ENCODE data around the gene COL15A1.
A peak's percentile ranks its signal among the peaks of the same experiment; 100 is the strongest.
"Not testable (repeated sequence)": the region's sequence is repeated elsewhere in the genome, so short reads cannot be mapped to it uniquely, and the experiment has no call there.

The COL15A1 gene

DNA sequence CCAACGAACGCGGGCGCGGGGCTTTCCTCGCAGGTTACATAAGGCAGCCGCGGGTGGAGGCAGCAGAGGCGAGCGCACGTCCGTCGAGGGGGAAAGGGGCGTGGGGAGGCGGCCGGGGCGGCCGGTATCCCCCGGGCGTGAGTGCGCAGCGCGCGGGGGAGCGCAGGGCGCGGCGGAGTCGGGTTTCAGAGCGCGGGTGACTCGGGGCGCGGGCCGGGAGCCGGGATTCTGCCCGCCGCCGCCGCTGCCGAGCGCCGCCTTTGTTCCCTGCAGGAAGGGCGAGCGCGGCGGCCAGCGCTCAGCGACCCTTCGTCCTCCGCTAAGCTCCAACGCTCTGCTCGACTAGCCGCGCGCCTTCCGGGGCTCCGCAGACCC is at the start of gene COL15A1:
TSS of gene COL15A1 (plus strand) at position 226 of the 375 bp plus-strand sequence. CDS start 155 bp downstream, outside the sequence.
- H3K4me1 ChIP-seq = no peaks in the 10 kb centered on the region
- H4K20me1 ChIP-seq = no peaks in the 10 kb centered on the region
- H3K27me3 ChIP-seq = no peaks in the 10 kb centered on the region
- TF ChIP-seq Cebpa-rat (IDR thresholded peaks at IDR 0.05) = no peak
- H3K4me3 ChIP-seq = no peak within 1 kb of the TSS
- no peak within 1 kb of the TSS for H3K27ac ChIP-seq
- H3K36me3 ChIP-seq = no peaks in the 10 kb centered on the region
- peaks cover 13% of the 10 kb centered on the region for H3K9me3 ChIP-seq
- no peak within 1 kb of the TSS for H3K9ac ChIP-seq
- H3K4me2 ChIP-seq = no peak within 1 kb of the TSS

DNA sequence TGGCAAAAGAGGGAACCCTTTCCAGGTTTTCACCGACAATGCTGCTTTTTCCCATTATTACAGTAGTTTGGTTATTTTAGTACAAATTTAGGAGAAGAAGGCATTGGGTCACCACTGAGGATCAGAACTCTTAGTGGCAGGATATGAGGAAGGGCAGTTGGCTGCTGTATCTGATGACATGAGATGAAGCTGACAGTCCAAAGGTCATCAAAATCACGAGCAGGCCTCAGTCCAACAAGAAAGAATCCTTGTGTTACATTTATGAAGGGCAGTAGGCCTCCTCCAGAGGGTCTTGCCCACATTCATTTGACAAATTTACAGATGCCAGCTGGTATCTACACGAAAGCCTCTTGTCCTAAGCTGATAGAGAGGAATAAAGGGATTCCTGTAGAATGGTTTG is 49.5 kb upstream of the COL15A1 start:
- no peak overlapping the region for H3K4me3 ChIP-seq
- H3K36me3 ChIP-seq = no peaks in the 10 kb centered on the region
- H3K9me3 ChIP-seq = peaks cover 12% of the 10 kb centered on the region; the same call in 1 of the 2 replicates
- no peaks in the 10 kb centered on the region for H3K27me3 ChIP-seq
- no peak for TF ChIP-seq Cebpa-rat (IDR thresholded peaks at IDR 0.05)
- no peak overlapping the region for H3K27ac ChIP-seq
- no peak overlapping the region for H3K9ac ChIP-seq
- no peaks in the 10 kb centered on the region for H4K20me1 ChIP-seq
- no peak overlapping the region for H3K4me2 ChIP-seq
- peaks cover 12% of the 10 kb centered on the region for H3K4me1 ChIP-seq

DNA sequence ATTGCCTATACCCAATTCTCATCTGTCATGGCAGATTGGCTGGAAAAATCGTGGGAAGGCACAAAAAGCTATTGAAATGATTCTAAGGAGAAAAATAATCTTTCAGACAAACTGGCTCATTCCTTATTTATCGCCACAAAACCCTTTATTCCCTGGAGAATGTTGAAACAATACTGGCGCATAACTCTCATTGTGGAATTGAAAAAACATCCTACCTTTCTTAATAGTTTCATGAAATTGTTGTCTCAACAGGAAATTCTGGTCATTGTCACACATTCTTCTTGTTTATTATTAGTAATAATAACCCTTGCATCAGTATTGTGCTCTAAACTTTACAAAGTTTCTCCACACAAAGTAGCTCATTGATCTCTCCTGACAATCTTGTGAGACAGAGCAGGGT is 48.9 kb upstream of the COL15A1 start:
- TF ChIP-seq Cebpa-rat (IDR thresholded peaks at IDR 0.05) = no peak
- H3K9me3 ChIP-seq = peaks cover 12% of the 10 kb centered on the region; the same call in 1 of the 2 replicates
- no peak overlapping the region for H3K4me3 ChIP-seq
- no peaks in the 10 kb centered on the region for H3K27me3 ChIP-seq
- H3K9ac ChIP-seq = no peak overlapping the region
- no peaks in the 10 kb centered on the region for H3K36me3 ChIP-seq
- no peak overlapping the region for H3K4me2 ChIP-seq
- no peaks in the 10 kb centered on the region for H4K20me1 ChIP-seq
- peaks cover 18% of the 10 kb centered on the region for H3K4me1 ChIP-seq
- H3K27ac ChIP-seq = no peak overlapping the region

DNA sequence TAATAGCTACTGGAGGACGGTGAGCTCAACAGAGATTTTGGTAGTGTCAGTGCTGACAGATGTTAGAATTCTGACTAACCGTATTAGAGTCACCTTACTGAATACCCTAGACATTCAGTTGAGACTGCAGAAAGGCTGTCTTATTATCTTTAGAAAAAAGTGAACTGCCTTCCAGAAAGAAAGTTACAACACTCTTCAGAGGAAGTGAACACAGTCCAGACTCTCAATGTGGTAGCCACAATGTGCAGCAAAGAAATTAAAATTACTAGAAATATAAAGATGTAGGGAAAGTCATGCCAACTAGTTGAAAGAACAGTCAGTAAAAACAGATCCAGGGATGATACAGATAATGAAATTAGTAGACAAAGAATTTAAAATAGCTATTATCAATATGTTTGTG is 47.1 kb upstream of the COL15A1 start:
- Histone ChIP-seq H3K4me2 (no peak overlapping the region), H3K27ac (no peak overlapping the region), H3K9ac (no peak overlapping the region), H3K4me1 (peaks cover 22% of the 10 kb centered on the region), H4K20me1 (no peaks in the 10 kb centered on the region), H3K27me3 (no peaks in the 10 kb centered on the region), H3K4me3 (no peak overlapping the region), H3K9me3 (peaks cover 12% of the 10 kb centered on the region; the same call in 1 of the 2 replicates), H3K36me3 (no peaks in the 10 kb centered on the region)
- TF ChIP-seq Cebpa-rat (IDR thresholded peaks at IDR 0.05) = no peak

DNA sequence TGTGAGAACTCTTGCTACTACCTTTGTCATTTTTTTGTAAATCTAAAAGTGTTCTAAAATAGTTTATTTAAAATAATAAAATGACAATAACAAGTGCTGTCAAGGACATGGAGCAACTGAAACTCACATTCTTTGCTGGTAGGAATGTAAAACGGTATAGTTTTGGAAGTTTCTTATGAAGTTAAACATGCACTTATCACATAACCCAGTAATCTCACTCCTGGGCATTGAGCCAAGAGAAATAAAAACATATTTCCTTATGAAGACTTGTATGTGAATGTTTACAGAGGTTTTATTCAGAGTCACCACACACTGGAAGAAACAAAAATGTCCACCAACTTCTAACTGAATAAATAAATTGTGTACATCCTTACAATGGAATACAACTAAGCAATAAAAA is 46.0 kb upstream of the COL15A1 start:
- Histone ChIP-seq H3K4me3 (no peak overlapping the region), H3K27me3 (no peaks in the 10 kb centered on the region), H3K9ac (no peak overlapping the region), H3K4me2 (no peak overlapping the region), H3K36me3 (no peaks in the 10 kb centered on the region), H3K4me1 (peaks cover 22% of the 10 kb centered on the region), H3K9me3 (peaks cover 12% of the 10 kb centered on the region; the same call in 1 of the 2 replicates), H4K20me1 (no peaks in the 10 kb centered on the region), H3K27ac (no peak overlapping the region)
- TF ChIP-seq Cebpa-rat (IDR thresholded peaks at IDR 0.05) = no peak

DNA sequence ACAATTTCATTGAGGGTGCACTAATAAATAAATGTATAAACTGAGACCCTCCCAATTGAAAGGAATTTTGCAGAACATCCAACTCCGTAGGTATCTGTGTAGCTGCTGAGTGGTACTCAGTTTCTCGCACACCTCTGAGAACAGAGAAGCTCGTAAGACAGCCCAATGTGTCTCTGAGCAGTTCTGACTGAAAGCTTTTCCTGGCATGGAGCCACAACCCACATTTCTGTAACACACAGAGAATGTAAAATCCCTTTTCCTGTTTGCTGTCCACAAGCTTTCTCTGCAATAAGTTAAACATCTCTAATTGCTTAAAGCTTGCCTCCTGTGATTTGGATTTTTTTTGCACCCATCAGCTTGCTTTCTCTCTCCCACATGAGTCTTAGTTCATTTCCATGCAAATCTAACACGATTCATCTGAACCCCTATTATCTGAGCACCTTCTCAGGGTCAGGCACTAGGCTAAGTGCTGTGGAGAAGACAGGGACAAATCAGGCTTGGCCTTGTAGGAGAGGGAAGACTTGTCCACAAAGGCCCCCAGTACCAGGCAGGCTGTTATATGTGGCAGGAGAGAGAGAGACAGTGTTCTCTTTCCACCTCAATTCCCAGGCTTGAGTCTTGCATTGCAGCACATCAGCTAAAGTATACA is 44.2 kb upstream of the COL15A1 start:
- Histone ChIP-seq H3K9me3 (peaks cover 12% of the 10 kb centered on the region; the same call in 1 of the 2 replicates), H3K4me3 (no peak overlapping the region), H3K27me3 (no peaks in the 10 kb centered on the region), H3K4me2 (peak overlapping the region; percentile 23), H4K20me1 (no peaks in the 10 kb centered on the region), H3K9ac (no peak overlapping the region), H3K36me3 (no peaks in the 10 kb centered on the region), H3K27ac (no peak overlapping the region), H3K4me1 (peaks cover 22% of the 10 kb centered on the region)
- TF ChIP-seq Cebpa-rat (IDR thresholded peaks at IDR 0.05) = no peak

DNA sequence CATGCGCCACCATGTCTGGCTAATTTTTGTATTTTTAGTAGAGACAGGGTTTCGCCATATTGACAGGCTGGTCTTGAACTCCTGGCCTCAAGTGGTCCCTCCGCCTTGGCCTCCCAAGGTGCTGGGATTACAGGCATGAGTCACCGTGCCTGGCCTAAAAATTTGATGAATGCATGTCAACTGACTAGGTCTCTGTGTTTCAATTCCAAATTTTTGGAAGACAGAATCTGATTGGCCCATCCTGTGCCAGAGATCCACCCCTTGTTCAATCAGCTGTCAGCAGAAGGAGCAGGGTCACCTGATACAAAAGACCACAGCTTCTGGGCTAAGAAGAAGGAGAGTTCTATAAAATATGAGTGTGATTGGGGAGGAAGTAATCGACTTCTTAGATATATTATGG is 43.5 kb upstream of the COL15A1 start:
- Histone ChIP-seq H3K4me2 (no peak overlapping the region), H3K4me1 (peaks cover 22% of the 10 kb centered on the region), H3K9me3 (peaks cover 12% of the 10 kb centered on the region; the same call in 1 of the 2 replicates), H3K4me3 (no peak overlapping the region), H4K20me1 (no peaks in the 10 kb centered on the region), H3K36me3 (no peaks in the 10 kb centered on the region), H3K27ac (no peak overlapping the region), H3K9ac (no peak overlapping the region), H3K27me3 (no peaks in the 10 kb centered on the region)
- no peak for TF ChIP-seq Cebpa-rat (IDR thresholded peaks at IDR 0.05)

DNA sequence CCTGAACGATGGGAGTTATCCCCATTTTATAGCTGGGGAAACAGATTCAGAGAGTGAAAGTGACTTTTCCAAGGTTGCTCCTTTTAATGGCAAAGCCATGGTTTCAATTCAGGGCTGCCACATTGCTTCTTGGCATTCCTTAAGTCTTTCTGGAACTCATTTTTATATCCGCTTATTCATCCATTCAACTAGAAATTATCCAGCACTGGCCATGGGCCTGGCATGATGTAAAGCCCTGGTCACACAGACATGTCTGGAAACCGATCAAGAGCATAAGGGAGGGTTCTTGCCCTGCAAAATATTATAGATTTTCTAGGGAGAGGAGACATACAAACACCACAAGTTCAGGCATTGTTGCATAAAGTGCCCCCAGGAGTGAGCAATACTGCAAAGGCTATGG is 43.0 kb upstream of the COL15A1 start:
- no peak for TF ChIP-seq Cebpa-rat (IDR thresholded peaks at IDR 0.05)

DNA sequence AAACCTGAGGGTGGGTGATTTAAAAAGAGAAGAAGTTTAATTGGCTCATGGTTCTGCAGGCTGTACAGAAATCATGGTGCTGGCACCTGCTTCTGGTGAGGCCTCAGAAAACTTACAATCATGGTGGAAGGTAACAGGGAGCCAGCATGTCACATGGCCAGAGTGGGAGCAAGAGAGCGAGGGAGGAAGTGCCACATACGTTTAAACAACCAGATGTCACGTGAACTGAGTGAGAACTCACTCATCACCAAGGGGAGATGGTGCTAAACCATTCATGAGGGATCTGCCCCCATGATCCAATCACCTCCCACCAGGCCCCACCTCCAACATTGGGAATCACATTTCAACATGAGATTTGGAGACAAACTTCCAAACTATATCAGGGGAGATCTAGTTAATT is 41.9 kb upstream of the COL15A1 start:
- not testable (repeated sequence) for H3K9me3 ChIP-seq
- H3K4me1 ChIP-seq = peaks cover 26% of the 10 kb centered on the region

More for the DNA sequence above, 43.0 kb upstream of the COL15A1 start:
- H4K20me1 ChIP-seq = no peaks in the 10 kb centered on the region
- no peak overlapping the region for H3K9ac ChIP-seq
- H3K4me2 ChIP-seq = no peak overlapping the region
- peaks cover 12% of the 10 kb centered on the region; the same call in 1 of the 2 replicates for H3K9me3 ChIP-seq
- H3K27ac ChIP-seq = no peak overlapping the region
- H3K4me3 ChIP-seq = no peak overlapping the region
- no peaks in the 10 kb centered on the region for H3K36me3 ChIP-seq
- H3K4me1 ChIP-seq = peaks cover 22% of the 10 kb centered on the region
- H3K27me3 ChIP-seq = no peaks in the 10 kb centered on the region

DNA sequence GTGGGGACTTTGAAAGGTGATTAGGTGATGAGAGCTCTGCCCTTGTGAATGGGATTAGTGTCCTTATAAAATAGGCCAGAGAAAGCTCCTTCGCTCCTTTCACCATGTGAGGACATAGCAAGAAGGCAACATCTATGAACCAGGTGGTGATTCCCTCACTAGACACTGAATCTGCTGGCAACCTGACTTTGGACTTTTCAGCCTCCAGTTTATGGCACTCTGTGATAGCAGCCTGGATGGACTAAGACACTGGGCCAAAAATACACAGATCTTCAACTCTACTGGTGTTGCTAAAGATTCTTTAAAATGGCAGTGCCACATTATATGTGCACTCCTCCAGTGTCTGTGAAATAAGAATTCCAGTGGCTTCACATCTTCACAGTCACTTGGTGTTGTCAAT is 41.2 kb upstream of the COL15A1 start:
- no peaks in the 10 kb centered on the region for H3K27me3 ChIP-seq
- H3K9ac ChIP-seq = no peak overlapping the region
- peaks cover 29% of the 10 kb centered on the region for H3K4me1 ChIP-seq

More for the DNA sequence above, 41.9 kb upstream of the COL15A1 start:
- H3K36me3 ChIP-seq, H3K4me3 ChIP-seq, H3K9ac ChIP-seq, H4K20me1 ChIP-seq, H3K27me3 ChIP-seq, H3K4me2 ChIP-seq, H3K27ac ChIP-seq: not testable (repeated sequence)

More for the DNA sequence above, 41.2 kb upstream of the COL15A1 start:
- Histone ChIP-seq H3K4me2 (no peak overlapping the region), H3K27ac (no peak overlapping the region), H3K4me3 (no peak overlapping the region), H3K9me3 (no peaks in the 10 kb centered on the region), H4K20me1 (no peaks in the 10 kb centered on the region), H3K36me3 (no peaks in the 10 kb centered on the region)
- TF ChIP-seq Cebpa-rat (IDR thresholded peaks at IDR 0.05) = no peak

Measured in BLaER1 (cell line).